Measurements from ENCODE around the gene FAR2.

DNA sequence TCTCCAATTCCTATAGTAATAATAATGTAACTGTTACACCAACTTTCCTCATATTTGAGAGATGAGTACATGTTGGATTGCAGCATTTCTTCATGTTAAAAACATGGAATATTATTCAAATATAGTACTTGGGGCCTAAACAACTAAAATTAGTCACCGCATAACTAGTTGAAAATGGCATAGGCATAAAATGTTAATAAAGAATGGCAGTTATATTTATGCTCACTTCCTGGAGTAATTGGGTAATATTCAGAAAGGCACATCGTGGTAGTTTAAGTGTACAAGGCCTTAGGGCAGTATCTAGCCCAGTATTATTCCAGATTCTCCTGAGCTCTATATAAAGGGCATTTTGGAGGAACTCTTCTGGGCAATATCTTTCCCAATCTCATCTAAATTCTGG, 185.9 kb downstream of the FAR2 start:
- TF ChIP-seq EZH2 (IDR thresholded peaks at IDR 0.05; ENCODE audit: low read depth), result no peak
- TF ChIP-seq, protein P1, sequence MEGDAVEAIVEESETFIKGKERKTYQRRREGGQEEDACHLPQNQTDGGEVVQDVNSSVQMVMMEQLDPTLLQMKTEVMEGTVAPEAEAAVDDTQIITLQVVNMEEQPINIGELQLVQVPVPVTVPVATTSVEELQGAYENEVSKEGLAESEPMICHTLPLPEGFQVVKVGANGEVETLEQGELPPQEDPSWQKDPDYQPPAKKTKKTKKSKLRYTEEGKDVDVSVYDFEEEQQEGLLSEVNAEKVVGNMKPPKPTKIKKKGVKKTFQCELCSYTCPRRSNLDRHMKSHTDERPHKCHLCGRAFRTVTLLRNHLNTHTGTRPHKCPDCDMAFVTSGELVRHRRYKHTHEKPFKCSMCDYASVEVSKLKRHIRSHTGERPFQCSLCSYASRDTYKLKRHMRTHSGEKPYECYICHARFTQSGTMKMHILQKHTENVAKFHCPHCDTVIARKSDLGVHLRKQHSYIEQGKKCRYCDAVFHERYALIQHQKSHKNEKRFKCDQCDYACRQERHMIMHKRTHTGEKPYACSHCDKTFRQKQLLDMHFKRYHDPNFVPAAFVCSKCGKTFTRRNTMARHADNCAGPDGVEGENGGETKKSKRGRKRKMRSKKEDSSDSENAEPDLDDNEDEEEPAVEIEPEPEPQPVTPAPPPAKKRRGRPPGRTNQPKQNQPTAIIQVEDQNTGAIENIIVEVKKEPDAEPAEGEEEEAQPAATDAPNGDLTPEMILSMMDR (conservative IDR thresholded peaks at IDR 0.05), result no peak
